ENCODE data around the gene PPP1R37. TPM values are rescaled to one million over a fixed set of nuclear protein-coding genes. Genes with fewer than 3 reads are reported as not detected.

The PPP1R37 gene
- total and polyA plus RNA-seq, 2 of the 13 experiments (the other 11 are each of a cell fraction or from before 2014, with no cell fraction given) = 9.0 to 14.3 TPM

DNA sequence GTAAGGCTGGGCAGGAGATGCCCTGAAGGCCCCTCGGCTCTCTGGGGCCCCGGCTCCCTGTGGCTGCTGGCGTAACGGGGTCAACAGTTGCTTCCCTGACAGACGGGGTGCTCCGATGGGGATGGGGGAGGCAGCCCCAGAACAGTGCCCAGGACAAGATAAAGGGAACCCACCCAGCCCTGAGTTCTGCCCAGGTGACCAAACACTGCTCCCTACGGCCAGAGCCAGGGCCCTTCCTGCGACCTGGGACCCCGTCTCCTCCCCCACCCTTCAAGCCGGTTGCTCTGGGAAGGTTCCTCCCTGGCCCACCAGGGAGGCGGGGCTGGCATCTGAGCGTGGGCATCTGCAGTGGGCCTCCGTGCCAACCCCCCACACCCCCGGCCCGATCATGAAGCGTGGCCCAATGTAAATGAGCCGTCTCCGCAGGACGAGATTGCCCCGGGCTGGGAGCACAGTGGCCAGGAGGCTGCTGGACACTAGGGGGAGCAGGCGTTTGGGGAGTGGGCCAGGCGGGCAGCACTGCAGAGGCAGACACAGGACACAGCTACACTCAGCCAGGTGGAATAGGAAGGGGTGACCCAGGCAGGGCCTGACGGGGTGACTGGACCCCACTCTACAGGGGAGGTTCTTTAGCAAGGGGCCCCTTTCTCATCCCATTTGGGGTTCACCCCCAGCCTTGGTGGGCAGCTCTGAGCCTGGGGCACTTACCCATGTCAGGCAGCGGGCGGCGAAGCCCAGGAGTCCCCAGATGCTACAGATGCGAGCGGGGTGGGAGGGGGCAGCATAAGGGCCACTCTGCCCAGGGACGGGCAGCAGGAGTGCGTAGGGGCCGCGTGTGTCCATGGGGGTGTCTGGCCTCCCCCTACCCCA lies 69.0 kb downstream of the PPP1R37 start (continued):
- peak; percentile 47; the same call in 1 of the 2 replicates for TF ChIP-seq ZFX (CRISPR knock-in tag; IDR thresholded peaks at IDR 0.05; ENCODE audit: low read depth)

DNA sequence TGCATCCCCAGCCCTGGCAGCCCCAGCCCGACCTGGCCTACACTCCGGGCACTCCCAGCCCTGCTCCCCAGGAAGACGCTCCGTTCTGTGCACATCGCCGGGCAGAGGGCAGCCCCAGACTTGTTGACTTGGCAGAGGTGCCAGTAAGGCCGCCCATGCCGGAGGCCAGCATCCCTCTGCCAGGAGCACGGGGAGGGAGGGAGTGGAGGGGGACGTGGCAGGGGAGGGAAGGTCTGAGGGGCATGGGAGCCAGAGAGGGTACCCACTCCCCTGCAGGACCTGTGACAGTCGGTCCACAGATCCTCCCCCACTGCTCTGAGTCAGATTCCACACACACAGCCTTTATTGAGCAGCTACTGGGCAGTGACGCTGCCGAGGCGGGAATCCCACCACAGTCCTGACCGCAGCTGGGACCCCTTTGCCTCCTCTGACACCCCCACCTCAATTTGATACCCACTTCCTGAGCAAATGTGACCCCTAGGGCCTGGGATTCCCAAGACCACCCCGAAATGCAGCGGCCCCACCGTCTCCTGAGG lies 69.7 kb downstream of the PPP1R37 start:
- Histone ChIP-seq H3K79me2 (ENCODE audit: insufficient read depth, low read length) (no peaks in the 10 kb centered on the region), H2AFZ (ENCODE audit: low read length) (no peak overlapping the region), H3K27me3 (ENCODE audit: control insufficient read depth in 1 of 2, insufficient read depth in 2 of 2, low read length in 2 of 2) (peaks cover 12 to 41% of the 10 kb centered on the region in 2 experiments; a peak in 4 of 5 replicates), H3K4me3 (replicated peaks in 1 of 3; ENCODE audit: insufficient read depth in 1 of 3, low read depth in 2 of 3, low read length in 3 of 3) (no peak overlapping the region), H3K36me3 (replicated peaks in 1 of 2; ENCODE audit: control insufficient read depth in 1 of 2, insufficient read depth in 2 of 2, low read length in 2 of 2) (no peaks in the 10 kb centered on the region), H3K9ac (ENCODE audit: insufficient read depth, low read depth, low read length) (no peak overlapping the region), H4K20me1 (ENCODE audit: insufficient read depth, low read length) (no peaks in the 10 kb centered on the region), H3K4me2 (ENCODE audit: low read depth, low read length) (no peak overlapping the region), H3K9me3 (ENCODE audit: low read length) (no peaks in the 10 kb centered on the region), H3K4me1 (ENCODE audit: insufficient read depth, low read length) (peaks cover 91% of the 10 kb centered on the region), H3K27ac (ENCODE audit: extremely low read length, insufficient read depth, low read length) (no peak overlapping the region)
- ATAC-seq (no peak), FAIRE-seq (no peak), DNase-seq (ENCODE audit: low spot score) (no peak)
- BruUV-seq (replicated peaks) = no TSS peak
- ChIA-PET POLR2A (interaction anchor here (0.6 kb wide), 1 partner anchor 21 kb away, joined by 3 read pairs; no protein-coding TSS in a partner anchor), CTCF (ENCODE audit: low intra/inter-chr PET ratio, low total read pairs) (interaction anchor here (1.8 kb wide), 1 partner anchor 25 kb away, joined by 8 read pairs; no protein-coding TSS in a partner anchor)
- in situ Hi-C loops (cut with HindIII; ENCODE audit: extremely low pct_ligation_motif_present, low pct_unique_long_range_greater_than_20kb) = no loop called here
- TF ChIP-seq ZNF615 (CRISPR knock-in tag; IDR thresholded peaks at IDR 0.05; ENCODE audit: borderline replicate concordance) = no peak
- TF ChIP-seq, protein P1, sequence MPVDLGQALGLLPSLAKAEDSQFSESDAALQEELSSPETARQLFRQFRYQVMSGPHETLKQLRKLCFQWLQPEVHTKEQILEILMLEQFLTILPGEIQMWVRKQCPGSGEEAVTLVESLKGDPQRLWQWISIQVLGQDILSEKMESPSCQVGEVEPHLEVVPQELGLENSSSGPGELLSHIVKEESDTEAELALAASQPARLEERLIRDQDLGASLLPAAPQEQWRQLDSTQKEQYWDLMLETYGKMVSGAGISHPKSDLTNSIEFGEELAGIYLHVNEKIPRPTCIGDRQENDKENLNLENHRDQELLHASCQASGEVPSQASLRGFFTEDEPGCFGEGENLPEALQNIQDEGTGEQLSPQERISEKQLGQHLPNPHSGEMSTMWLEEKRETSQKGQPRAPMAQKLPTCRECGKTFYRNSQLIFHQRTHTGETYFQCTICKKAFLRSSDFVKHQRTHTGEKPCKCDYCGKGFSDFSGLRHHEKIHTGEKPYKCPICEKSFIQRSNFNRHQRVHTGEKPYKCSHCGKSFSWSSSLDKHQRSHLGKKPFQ (CRISPR knock-in tag; IDR thresholded peaks at IDR 0.05; ENCODE audit: insufficient replicate concordance) = no peak
- TF ChIP-seq, protein P2, sequence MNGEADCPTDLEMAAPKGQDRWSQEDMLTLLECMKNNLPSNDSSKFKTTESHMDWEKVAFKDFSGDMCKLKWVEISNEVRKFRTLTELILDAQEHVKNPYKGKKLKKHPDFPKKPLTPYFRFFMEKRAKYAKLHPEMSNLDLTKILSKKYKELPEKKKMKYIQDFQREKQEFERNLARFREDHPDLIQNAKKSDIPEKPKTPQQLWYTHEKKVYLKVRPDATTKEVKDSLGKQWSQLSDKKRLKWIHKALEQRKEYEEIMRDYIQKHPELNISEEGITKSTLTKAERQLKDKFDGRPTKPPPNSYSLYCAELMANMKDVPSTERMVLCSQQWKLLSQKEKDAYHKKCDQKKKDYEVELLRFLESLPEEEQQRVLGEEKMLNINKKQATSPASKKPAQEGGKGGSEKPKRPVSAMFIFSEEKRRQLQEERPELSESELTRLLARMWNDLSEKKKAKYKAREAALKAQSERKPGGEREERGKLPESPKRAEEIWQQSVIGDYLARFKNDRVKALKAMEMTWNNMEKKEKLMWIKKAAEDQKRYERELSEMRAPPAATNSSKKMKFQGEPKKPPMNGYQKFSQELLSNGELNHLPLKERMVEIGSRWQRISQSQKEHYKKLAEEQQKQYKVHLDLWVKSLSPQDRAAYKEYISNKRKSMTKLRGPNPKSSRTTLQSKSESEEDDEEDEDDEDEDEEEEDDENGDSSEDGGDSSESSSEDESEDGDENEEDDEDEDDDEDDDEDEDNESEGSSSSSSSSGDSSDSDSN (CRISPR knock-in tag; IDR thresholded peaks at IDR 0.05) = 0 out of 2 replicates have a peak, but pooled peaks have one; percentile 11
- 80% methylated on average over 5 of the region's 18 CpGs for WGBS (ENCODE audit: low lambda C conversion rate)
- intact Hi-C loops (cut with micrococcal nuclease; ENCODE audit: unreplicated experiment) = no loop called here

Data from HepG2 (cell line).